MCF 10A (cell line): ENCODE results near the gene NINJ2. TPM values are rescaled to one million over a fixed set of nuclear protein-coding genes. Genes with fewer than 3 reads are reported as not detected.

ENCODE experiments used
- BruUV-seq: library from RNA; stranded (reverse); fragments of 400-500 nt; replicated peaks from 2 replicates; lab custom pipeline; 2021; lab: Mats Ljungman, UMichigan
- CTCF ChIA-PET: fragments of 300-600 bp; sonication (Branson Sonifier 250); formaldehyde crosslinking; extraction: SDS; loops from one replicate; lab custom pipeline; 2021; ENCODE audit warnings: antibody characterized with exemption, inconsistent platforms; lab: Yijun Ruan, JAX
- POLR2A ChIA-PET: fragments of 300-600, 350-650 bp; sonication (Branson Sonifier 250); formaldehyde crosslinking; extraction: SDS; loops from one replicate; lab custom pipeline; 2020; ENCODE audit warnings: antibody characterized with exemption, inconsistent platforms; lab: Yijun Ruan, JAX
- DNase-seq: peaks from one replicate; pipeline ENCODE4 v3.0.0-alpha.2; 2018; ENCODE audit not compliant: unreplicated experiment
- H3K27ac Mint-ChIP-seq: one replicate; pipeline ENCODE4 v1.8.0; 2022; ENCODE audit warnings: mild to moderate bottlenecking, low read depth, mixed read lengths; ENCODE audit not compliant: unreplicated experiment
- H3K27me3 Mint-ChIP-seq: one replicate; pipeline ENCODE4 v1.8.0; 2022; ENCODE audit warnings: mixed read lengths; ENCODE audit not compliant: insufficient read depth, unreplicated experiment
- H3K36me3 Mint-ChIP-seq: one replicate; pipeline ENCODE4 v1.8.0; 2022; ENCODE audit warnings: mild to moderate bottlenecking, moderate library complexity, mixed read lengths; ENCODE audit not compliant: insufficient read depth, unreplicated experiment
- H3K4me1 Mint-ChIP-seq: one replicate; pipeline ENCODE4 v1.8.0; 2022; ENCODE audit warnings: mixed read lengths; ENCODE audit not compliant: insufficient read depth, unreplicated experiment
- H3K4me3 Mint-ChIP-seq: one replicate; pipeline ENCODE4 v1.8.0; 2022; ENCODE audit warnings: mild to moderate bottlenecking, moderate library complexity, mixed read lengths; ENCODE audit not compliant: unreplicated experiment
- H3K9me3 Mint-ChIP-seq: one replicate; pipeline ENCODE4 v1.8.0; 2022; ENCODE audit warnings: mixed read lengths; ENCODE audit not compliant: unreplicated experiment
- intact Hi-C: fragments of 100-400 bp; cut with micrococcal nuclease; formaldehyde crosslinking; loops from 2 replicates; pipeline ENCODE4 v1.14.1; 2022
- total RNA-seq: library from RNA; stranded (reverse); gene quantifications from 2 replicates; pipeline ENCODE4 v1.2.3, GENCODE V29; 2022
- TF ChIP-seq, protein P1 (sequence below): fragments of 200-600 bp; IDR thresholded peaks from one replicate; pipeline ENCODE4 v1.8.0; 2022; ENCODE audit warnings: antibody characterized with exemption, mild to moderate bottlenecking; ENCODE audit not compliant: unreplicated experiment

Gene NINJ2
- total RNA-seq, 1 experiment from 2014 or later = not detected

GRCh38 chr12:569091-569676, 94.1 kb downstream of the NINJ2 start:
- intact Hi-C loops = no loop called here
- H3K36me3 Mint-ChIP-seq = peaks cover 7% of the 10 kb centered on the region
- no TSS peak for BruUV-seq
- no peak overlapping the region for H3K27ac Mint-ChIP-seq
- DNase-seq = no peak
- ChIA-PET CTCF (interaction anchor here (0.6 to 6.2 kb wide), 21 partner anchors 13 to 1024 kb away, joined by 3 to 90 read pairs (median 4); partner anchors contain the start of genes RAD52 and WNK1), POLR2A (interaction anchor here (0.9 to 15.3 kb wide), 9 partner anchors 178 to 380 kb away, joined by 3 to 336 read pairs (median 12); partner anchors contain the start of genes RAD52 and WNK1)
- no peaks in the 10 kb centered on the region for H3K27me3 Mint-ChIP-seq
- no peaks in the 10 kb centered on the region for H3K9me3 Mint-ChIP-seq
- no peak overlapping the region for H3K4me3 Mint-ChIP-seq
- H3K4me1 Mint-ChIP-seq = peaks cover 21% of the 10 kb centered on the region
- TF ChIP-seq, protein P1, sequence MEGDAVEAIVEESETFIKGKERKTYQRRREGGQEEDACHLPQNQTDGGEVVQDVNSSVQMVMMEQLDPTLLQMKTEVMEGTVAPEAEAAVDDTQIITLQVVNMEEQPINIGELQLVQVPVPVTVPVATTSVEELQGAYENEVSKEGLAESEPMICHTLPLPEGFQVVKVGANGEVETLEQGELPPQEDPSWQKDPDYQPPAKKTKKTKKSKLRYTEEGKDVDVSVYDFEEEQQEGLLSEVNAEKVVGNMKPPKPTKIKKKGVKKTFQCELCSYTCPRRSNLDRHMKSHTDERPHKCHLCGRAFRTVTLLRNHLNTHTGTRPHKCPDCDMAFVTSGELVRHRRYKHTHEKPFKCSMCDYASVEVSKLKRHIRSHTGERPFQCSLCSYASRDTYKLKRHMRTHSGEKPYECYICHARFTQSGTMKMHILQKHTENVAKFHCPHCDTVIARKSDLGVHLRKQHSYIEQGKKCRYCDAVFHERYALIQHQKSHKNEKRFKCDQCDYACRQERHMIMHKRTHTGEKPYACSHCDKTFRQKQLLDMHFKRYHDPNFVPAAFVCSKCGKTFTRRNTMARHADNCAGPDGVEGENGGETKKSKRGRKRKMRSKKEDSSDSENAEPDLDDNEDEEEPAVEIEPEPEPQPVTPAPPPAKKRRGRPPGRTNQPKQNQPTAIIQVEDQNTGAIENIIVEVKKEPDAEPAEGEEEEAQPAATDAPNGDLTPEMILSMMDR = no peak

DNA sequence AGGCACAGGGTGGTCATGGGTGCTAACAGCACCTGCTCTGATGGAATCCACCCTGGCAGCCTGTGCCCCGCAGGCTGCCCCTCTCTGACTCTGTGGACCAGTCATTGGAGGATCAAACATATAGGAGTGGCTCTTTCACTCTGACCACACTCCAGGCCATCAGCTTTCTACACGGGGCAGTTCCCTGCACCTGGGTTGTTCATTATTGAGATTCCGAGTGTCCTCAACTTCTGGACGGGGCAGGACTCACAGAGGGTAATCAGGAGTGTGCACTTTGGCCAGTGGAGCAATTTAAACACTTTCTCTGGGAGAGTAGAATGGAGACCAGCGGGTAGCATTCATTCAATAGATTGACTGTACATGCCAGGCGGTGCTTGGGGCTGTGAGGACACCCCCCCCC, 94.8 kb downstream of the NINJ2 start:
- intact Hi-C loops = no loop called here
- no TSS peak for BruUV-seq
- peaks cover 21% of the 10 kb centered on the region for H3K4me1 Mint-ChIP-seq
- H3K9me3 Mint-ChIP-seq = no peaks in the 10 kb centered on the region
- H3K27me3 Mint-ChIP-seq = no peaks in the 10 kb centered on the region
- TF ChIP-seq, protein P1 = no peak
- ChIA-PET CTCF (interaction anchor here (0.7 to 6.2 kb wide), 9 partner anchors 145 to 383 kb away, joined by 3 to 90 read pairs (median 4); partner anchors contain the start of gene WNK1), POLR2A (interaction anchor here (4.3 to 15.3 kb wide), 2 partner anchors 184 to 381 kb away, joined by 33 to 336 read pairs; partner anchors contain the start of genes RAD52 and WNK1)
- no peak overlapping the region for H3K27ac Mint-ChIP-seq
- peaks cover 7% of the 10 kb centered on the region for H3K36me3 Mint-ChIP-seq
- no peak for DNase-seq
- H3K4me3 Mint-ChIP-seq = no peak overlapping the region

- Mint-ChIP-seq H3K4me1 (no peaks in the 10 kb centered on the region), H3K27me3 (peaks cover 2% of the 10 kb centered on the region), H3K36me3 (no peaks in the 10 kb centered on the region), H3K4me3 (no peak overlapping the region), H3K9me3 (no peaks in the 10 kb centered on the region), H3K27ac (no peak overlapping the region)
- DNase-seq = no peak
- BruUV-seq = no TSS peak
- TF ChIP-seq, protein P1 = no peak
- ChIA-PET POLR2A (interaction anchor here (15.3 kb wide), 1 partner anchor 187 kb away, joined by 336 read pairs; the partner anchor contains the start of gene WNK1), CTCF (interaction anchor here (0.5 to 1.0 kb wide), 3 partner anchors 10 to 18 kb away, joined by 3 read pairs; no protein-coding TSS in a partner anchor)
- intact Hi-C loops = no loop called here
These were observed 97.6 kb downstream of the NINJ2 start for GRCh38 chr12:565589-566105.

- Mint-ChIP-seq H3K4me3 (no peak overlapping the region), H3K9me3 (no peaks in the 10 kb centered on the region), H3K36me3 (no peaks in the 10 kb centered on the region), H3K4me1 (no peaks in the 10 kb centered on the region), H3K27me3 (peaks cover 6% of the 10 kb centered on the region), H3K27ac (no peak overlapping the region)
- no peak for DNase-seq
- CTCF ChIA-PET = interaction anchor here (0.8 kb wide), 1 partner anchor 18 kb away, joined by 3 read pairs; no protein-coding TSS in a partner anchor
- intact Hi-C loops = no loop called here
- TF ChIP-seq, protein P1 = no peak
- BruUV-seq = no TSS peak
- POLR2A ChIA-PET = interaction anchor here (15.3 kb wide), 1 partner anchor 187 kb away, joined by 336 read pairs; the partner anchor contains the start of gene WNK1
These were observed 98.1 kb downstream of the NINJ2 start for GRCh38 chr12:565161-565560.
